AG10803 (cell line): ENCODE data around the gene TTLL11.

Source experiments
- DNase-seq: peaks from one replicate; pipeline ENCODE4 v3.0.0; 2010; ENCODE audit warnings: low read depth
- H3K4me3 ChIP-seq: 2 replicates; pipeline ENCODE4 v1.5.1; 2011; ENCODE audit warnings: mild to moderate bottlenecking, low read length, control low read depth
- CTCF ChIP-seq: conservative IDR thresholded peaks from 2 replicates; pipeline ENCODE4 v1.5.1; 2011; ENCODE audit warnings: mild to moderate bottlenecking, low read length, control low read depth, inconsistent platforms

TTLL11 gene

GRCh38 chr9:121835587-121836365, 257.3 kb downstream of the TTLL11 start:
- no peak overlapping the region for H3K4me3 ChIP-seq
- no peak for TF ChIP-seq CTCF
- DNase-seq, result no peak

- no peak for DNase-seq
- TF ChIP-seq CTCF, result no peak
- H3K4me3 ChIP-seq, result no peak overlapping the region
Measured at GRCh38 chr9:121833061-121833460, 260.0 kb downstream of the TTLL11 start.

GRCh38 chr9:121831869-121832268, 261.2 kb downstream of the TTLL11 start:
- H3K4me3 ChIP-seq, result no peak overlapping the region

DNA sequence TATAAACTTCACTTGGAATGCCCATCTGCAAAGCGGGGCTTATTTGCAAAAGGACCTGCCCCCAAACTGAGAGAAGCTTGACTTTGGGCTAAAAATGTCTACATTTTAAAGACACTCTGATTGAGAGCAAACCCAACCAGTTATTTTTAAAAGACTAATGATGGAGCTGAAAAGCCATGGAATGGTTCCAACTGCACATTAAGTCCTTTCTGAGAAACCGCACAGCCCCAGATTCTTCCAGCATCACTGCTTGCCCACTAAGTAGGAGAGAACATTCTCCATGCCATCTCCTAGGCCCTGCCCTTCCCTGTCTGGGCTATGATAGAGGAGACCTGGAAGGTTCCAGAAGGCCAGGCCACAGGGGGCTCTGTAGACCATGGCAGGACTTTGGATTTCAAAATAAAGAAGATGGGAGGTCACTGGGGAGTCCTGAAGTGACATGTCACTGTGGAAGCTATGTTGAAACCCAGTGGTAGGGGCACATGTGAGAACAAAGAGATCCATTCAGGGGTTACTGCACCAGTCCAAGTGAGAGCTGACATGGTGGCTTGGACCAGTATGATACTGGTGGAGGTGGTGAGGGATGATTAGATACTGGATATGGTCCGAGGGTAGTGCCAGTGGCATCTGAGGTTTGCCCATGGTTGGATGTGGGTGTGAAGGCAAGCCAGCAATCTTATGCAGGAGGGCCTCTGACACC, 262.5 kb downstream of the TTLL11 start:
- DNase-seq, result no peak
- no peak overlapping the region for H3K4me3 ChIP-seq
- no peak for TF ChIP-seq CTCF

More at GRCh38 chr9:121831869-121832268, 261.2 kb downstream of the TTLL11 start:
- no peak for TF ChIP-seq CTCF
- DNase-seq, result no peak

GRCh38 chr9:121827251-121827967, 265.7 kb downstream of the TTLL11 start:
- DNase-seq, result no peak
- H3K4me3 ChIP-seq, result no peak overlapping the region
- TF ChIP-seq CTCF, result no peak

DNA sequence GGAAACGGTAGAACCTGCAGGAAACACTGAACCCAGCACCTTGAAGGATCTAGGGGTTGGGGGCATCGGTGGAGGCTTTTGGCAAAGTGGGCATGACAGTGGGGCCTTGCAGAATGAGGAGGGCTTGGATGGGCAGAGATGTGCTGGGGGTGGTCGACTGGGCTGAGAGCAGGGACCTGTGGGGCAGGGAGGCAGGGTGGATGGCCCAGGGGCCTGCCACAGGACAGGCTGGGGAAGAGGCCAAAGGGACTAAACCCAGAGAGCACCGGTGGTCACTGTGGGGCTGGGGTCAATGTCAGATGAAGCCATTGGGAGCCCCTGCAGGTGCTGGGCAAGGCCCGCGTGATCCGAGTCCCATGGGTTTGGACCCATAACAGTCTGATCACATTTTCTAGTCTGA, 266.4 kb downstream of the TTLL11 start:
- DNase-seq, result no peak
- no peak for TF ChIP-seq CTCF
- no peak overlapping the region for H3K4me3 ChIP-seq
